HG02763 (cell line): Measurements from ENCODE around the gene ISLR.

ENCODE experiments used
- ATAC-seq: cut with Tn5 transposase; IDR thresholded peaks from one replicate; pipeline ENCODE4 v1.9.1; 2021; ENCODE audit warnings: mild to moderate bottlenecking, moderate library complexity; ENCODE audit not compliant: unreplicated experiment

ISLR gene

GRCh38 chr15:74192751-74193150, 19.2 kb downstream of the ISLR start:
- ATAC-seq, result no peak

- ATAC-seq, result no peak
Observed at GRCh38 chr15:74193299-74193718, 19.8 kb downstream of the ISLR start.

GRCh38 chr15:74193905-74194304, 20.4 kb downstream of the ISLR start:
- ATAC-seq, result no peak

- no peak for ATAC-seq
Observed at GRCh38 chr15:74194572-74195559, 21.4 kb downstream of the ISLR start.

GRCh38 chr15:74196175-74196574, 22.7 kb downstream of the ISLR start:
- no peak for ATAC-seq

- no peak for ATAC-seq
Observed at GRCh38 chr15:74197176-74197965, 23.9 kb downstream of the ISLR start.

- no peak for ATAC-seq
Observed at GRCh38 chr15:74199297-74199652, 25.8 kb downstream of the ISLR start.

- no peak for ATAC-seq
Observed at GRCh38 chr15:74200412-74200815, 26.9 kb downstream of the ISLR start.

- no peak for ATAC-seq
Observed at GRCh38 chr15:74200871-74201419, 27.4 kb downstream of the ISLR start.

GRCh38 chr15:74201710-74202420, 28.4 kb downstream of the ISLR start:
- no peak for ATAC-seq

GRCh38 chr15:74202452-74203401, 29.2 kb downstream of the ISLR start, which contains the start of gene STRA6:
STRA6 (minus strand) TSS chr15:74202787; CDS start chr15:74202267, 520 bp downstream.
- no peak for ATAC-seq

GRCh38 chr15:74203914-74204431, 30.5 kb downstream of the ISLR start:
- ATAC-seq, result no peak

GRCh38 chr15:74205582-74205947, 32.1 kb downstream of the ISLR start:
- no peak for ATAC-seq

- no peak for ATAC-seq
Observed at GRCh38 chr15:74206801-74207281, 33.3 kb downstream of the ISLR start.

GRCh38 chr15:74207652-74208440, 34.3 kb downstream of the ISLR start:
- no peak for ATAC-seq

GRCh38 chr15:74208496-74208895, 35.0 kb downstream of the ISLR start:
- no peak for ATAC-seq

- ATAC-seq, result no peak
Observed at GRCh38 chr15:74208901-74209559, 35.5 kb downstream of the ISLR start.

GRCh38 chr15:74209560-74209958, 36.0 kb downstream of the ISLR start:
- ATAC-seq, result no peak
